ENCODE data around the gene SUZ12. TPM values are rescaled to one million over a fixed set of nuclear protein-coding genes. Genes with fewer than 3 reads are reported as not detected.
"Not testable (repeated sequence)": the region's sequence is repeated elsewhere in the genome, so short reads cannot be mapped to it uniquely, and the experiment has no call there.

The SUZ12 gene
- total RNA-seq, 4 donors from 2014 or later, result 9.7 to 53.9 (median 34.4) TPM

GRCh38 chr17:31931756-31932155 is 5.1 kb upstream of the SUZ12 start:
- DNase-seq, result no peak
- Histone ChIP-seq H3K36me3 (no peaks in the 10 kb centered on the region), H3K27me3 (no peaks in the 10 kb centered on the region), H3K4me1 (no peaks in the 10 kb centered on the region), H3K9me3 (no peaks in the 10 kb centered on the region), H3K4me3 (no peak overlapping the region), H3K27ac (no peak overlapping the region)
- intact Hi-C loops (cut with DNase I; ENCODE audit: low total_unique reads), result no loop called here
- TF ChIP-seq, protein P1, sequence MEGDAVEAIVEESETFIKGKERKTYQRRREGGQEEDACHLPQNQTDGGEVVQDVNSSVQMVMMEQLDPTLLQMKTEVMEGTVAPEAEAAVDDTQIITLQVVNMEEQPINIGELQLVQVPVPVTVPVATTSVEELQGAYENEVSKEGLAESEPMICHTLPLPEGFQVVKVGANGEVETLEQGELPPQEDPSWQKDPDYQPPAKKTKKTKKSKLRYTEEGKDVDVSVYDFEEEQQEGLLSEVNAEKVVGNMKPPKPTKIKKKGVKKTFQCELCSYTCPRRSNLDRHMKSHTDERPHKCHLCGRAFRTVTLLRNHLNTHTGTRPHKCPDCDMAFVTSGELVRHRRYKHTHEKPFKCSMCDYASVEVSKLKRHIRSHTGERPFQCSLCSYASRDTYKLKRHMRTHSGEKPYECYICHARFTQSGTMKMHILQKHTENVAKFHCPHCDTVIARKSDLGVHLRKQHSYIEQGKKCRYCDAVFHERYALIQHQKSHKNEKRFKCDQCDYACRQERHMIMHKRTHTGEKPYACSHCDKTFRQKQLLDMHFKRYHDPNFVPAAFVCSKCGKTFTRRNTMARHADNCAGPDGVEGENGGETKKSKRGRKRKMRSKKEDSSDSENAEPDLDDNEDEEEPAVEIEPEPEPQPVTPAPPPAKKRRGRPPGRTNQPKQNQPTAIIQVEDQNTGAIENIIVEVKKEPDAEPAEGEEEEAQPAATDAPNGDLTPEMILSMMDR (IDR thresholded peaks at IDR 0.05), result no peak
- TF ChIP-seq POLR2A (IDR thresholded peaks at IDR 0.05), result no peak

DNA sequence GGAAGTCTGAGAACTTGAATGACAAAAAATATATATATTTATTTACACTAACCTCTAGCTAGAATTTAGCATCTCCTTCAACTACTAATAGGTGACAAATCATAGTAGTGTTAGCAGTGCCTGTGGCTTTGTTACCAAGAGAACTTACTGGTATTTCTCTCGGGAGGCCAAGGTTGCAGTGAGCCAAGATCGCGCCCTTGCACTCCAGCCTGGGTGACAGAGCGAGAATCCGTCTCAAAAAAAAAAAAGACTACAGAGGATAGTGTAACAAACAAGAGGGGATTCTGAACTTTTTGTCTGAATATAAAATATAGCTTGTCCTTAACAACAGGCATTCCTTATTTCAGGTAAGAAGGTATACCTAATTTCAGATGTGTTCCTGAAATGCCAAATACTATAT is 1.3 kb upstream of the SUZ12 start:
- Histone ChIP-seq H3K27me3 (no peaks in the 10 kb centered on the region), H3K9me3 (no peaks in the 10 kb centered on the region), H3K27ac (no peak overlapping the region), H3K36me3 (no peaks in the 10 kb centered on the region), H3K4me3 (no peak overlapping the region), H3K4me1 (peaks cover 0 to 8% of the 10 kb centered on the region in 2 donors)
- TF ChIP-seq, protein P1 (IDR thresholded peaks at IDR 0.05), result no peak
- TF ChIP-seq POLR2A (IDR thresholded peaks at IDR 0.05), result no peak
- intact Hi-C loops (cut with DNase I; ENCODE audit: low total_unique reads), result no loop called here
- no peak for DNase-seq

- H3K9me3 ChIP-seq; H3K36me3 ChIP-seq; DNase-seq; intact Hi-C loops (cut with DNase I; ENCODE audit: low total_unique reads); H3K27me3 ChIP-seq; H3K27ac ChIP-seq; H3K4me1 ChIP-seq: not testable (repeated sequence)
- H3K4me3 ChIP-seq, result peak overlapping the region in 1 of 2 donors; percentile 32
These were observed 1.3 kb downstream of the SUZ12 start for GRCh38 chr17:31937926-31938641.

DNA sequence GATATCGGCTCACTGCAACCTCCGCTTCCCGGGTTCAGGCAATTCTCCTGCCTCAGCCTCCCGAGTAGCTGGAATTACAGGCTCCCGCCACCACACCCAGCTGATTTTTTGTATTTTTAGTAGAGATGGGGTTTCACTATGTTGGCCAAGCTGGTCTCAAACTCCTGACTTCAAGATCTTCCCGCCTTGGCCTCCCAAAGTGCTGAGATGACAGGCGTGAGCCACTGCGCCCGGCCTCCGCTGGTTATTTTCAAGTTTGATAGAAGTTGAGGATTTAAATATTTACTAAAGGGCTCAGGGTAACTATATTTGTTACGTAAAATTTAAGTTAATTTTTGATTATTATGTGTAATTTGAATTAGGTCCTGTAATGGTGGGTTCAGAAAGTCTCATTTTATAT is 5.1 kb downstream of the SUZ12 start:
- intact Hi-C loops (cut with DNase I; ENCODE audit: low total_unique reads); DNase-seq; H3K27me3 ChIP-seq; H3K9me3 ChIP-seq; H3K27ac ChIP-seq; H3K4me3 ChIP-seq; H3K4me1 ChIP-seq; H3K36me3 ChIP-seq: not testable (repeated sequence)

DNA sequence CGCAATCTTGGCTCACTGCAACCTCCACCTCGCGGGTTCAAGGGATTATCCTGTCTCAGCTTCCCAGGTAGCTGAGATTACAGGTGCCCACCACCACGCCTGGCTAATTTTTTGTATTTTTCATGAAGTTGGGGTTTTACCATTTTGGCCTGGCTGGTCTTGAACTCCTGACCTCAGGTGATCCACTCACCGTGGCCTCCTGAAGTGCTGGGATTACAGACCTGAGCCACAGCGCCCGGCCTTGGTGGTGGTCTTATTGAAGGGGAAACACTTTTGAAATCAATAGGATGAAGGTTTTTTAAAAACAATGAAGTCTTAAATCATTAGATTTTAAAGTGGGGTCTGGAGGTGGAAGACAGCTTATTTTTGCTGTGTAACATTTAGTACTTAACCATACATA is 5.6 kb downstream of the SUZ12 start:
- H3K4me1 ChIP-seq; intact Hi-C loops (cut with DNase I; ENCODE audit: low total_unique reads); H3K36me3 ChIP-seq; H3K27ac ChIP-seq; DNase-seq; H3K27me3 ChIP-seq; H3K9me3 ChIP-seq; H3K4me3 ChIP-seq: not testable (repeated sequence)

- H3K4me3 ChIP-seq; H3K4me1 ChIP-seq; H3K36me3 ChIP-seq; DNase-seq; H3K9me3 ChIP-seq; H3K27me3 ChIP-seq; H3K27ac ChIP-seq; intact Hi-C loops (cut with DNase I; ENCODE audit: low total_unique reads): not testable (repeated sequence)
These were observed 15.1 kb downstream of the SUZ12 start for GRCh38 chr17:31951953-31952352.

GRCh38 chr17:31964131-31964530 is 27.3 kb downstream of the SUZ12 start:
- H3K36me3 ChIP-seq; H3K9me3 ChIP-seq; H3K27ac ChIP-seq; H3K27me3 ChIP-seq; intact Hi-C loops (cut with DNase I; ENCODE audit: low total_unique reads); H3K4me1 ChIP-seq; H3K4me3 ChIP-seq; DNase-seq: not testable (repeated sequence)

- intact Hi-C loops (cut with DNase I; ENCODE audit: low total_unique reads), result no loop called here
- H3K27me3 ChIP-seq, result no peaks in the 10 kb centered on the region
- TF ChIP-seq POLR2A (IDR thresholded peaks at IDR 0.05), result no peak
- TF ChIP-seq, protein P1 (IDR thresholded peaks at IDR 0.05), result no peak
- no peaks in the 10 kb centered on the region for H3K4me1 ChIP-seq
- no peaks in the 10 kb centered on the region for H3K36me3 ChIP-seq
- no peak overlapping the region for H3K4me3 ChIP-seq
- H3K9me3 ChIP-seq, result no peaks in the 10 kb centered on the region
- no peak for DNase-seq
- no peak overlapping the region for H3K27ac ChIP-seq
These were observed 30.8 kb downstream of the SUZ12 start for GRCh38 chr17:31967648-31968047.

- H3K4me1 ChIP-seq; H3K27ac ChIP-seq; intact Hi-C loops (cut with DNase I; ENCODE audit: low total_unique reads); DNase-seq; H3K4me3 ChIP-seq; H3K27me3 ChIP-seq; H3K36me3 ChIP-seq; H3K9me3 ChIP-seq: not testable (repeated sequence)
These were observed 33.6 kb downstream of the SUZ12 start for GRCh38 chr17:31970416-31970815.

DNA sequence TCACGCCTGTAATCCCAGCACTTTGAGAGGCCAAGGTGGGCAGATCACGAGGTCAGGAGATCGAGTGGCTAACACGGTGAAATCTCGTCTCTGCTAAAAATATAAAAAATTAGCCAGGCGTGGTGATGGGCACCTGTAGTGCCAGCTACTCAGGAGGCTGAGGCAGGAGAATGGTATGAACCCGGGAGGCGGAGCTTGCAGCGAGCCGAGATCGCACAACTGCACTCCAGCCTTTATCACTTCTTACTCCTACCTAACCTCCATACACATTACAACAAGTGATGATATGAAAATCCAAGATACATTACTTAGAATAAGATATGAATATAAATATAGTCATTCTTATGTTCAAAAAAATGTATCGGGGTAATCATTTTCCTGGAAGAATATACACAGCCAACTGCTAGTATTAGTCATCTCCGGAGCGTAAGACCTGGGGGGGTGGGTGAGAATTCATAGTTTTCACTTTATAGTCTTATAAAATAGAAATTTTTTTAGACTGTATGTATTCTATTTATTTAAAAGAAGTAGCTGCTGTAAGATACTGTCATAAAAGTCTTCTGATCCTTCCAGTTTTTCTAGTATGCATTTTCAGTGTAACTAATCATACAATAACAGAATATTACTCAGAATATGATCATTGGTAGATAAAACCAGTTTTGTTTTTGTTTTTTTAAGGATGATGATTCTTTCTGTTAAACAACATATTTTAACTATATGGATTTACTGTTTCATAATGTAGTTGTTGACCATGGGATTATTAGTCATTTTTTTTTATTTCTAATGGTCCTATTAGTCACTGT is 37.7 kb downstream of the SUZ12 start:
- H3K27ac ChIP-seq; DNase-seq; H3K4me3 ChIP-seq; H3K36me3 ChIP-seq; intact Hi-C loops (cut with DNase I; ENCODE audit: low total_unique reads); H3K4me1 ChIP-seq; H3K27me3 ChIP-seq; H3K9me3 ChIP-seq: not testable (repeated sequence)
